Skeletal muscle cell (primary cell): ENCODE data around the gene ACOT12.
"Not testable (repeated sequence)": the region's sequence is repeated elsewhere in the genome, so short reads cannot be mapped to it uniquely, and the experiment has no call there.

ENCODE experiments used
- DNase-seq: peaks from one replicate; pipeline ENCODE4 v3.0.0-alpha.2; 2010; ENCODE audit warnings: low read depth
- H3K4me3 ChIP-seq: 2 replicates; pipeline ENCODE4 v1.5.1; 2011; ENCODE audit warnings: low read depth, mild to moderate bottlenecking, control low read depth, low read length, moderate library complexity

The ACOT12 gene

GRCh38 chr5:81393783-81394718 is at the start of gene ACOT12:
TSS of gene ACOT12 (minus strand) at chr5:81394134. CDS start at chr5:81394114, 20 bp downstream.
- no peak for DNase-seq
- peak within 1 kb of the TSS; percentile 44 for H3K4me3 ChIP-seq

- no peak for DNase-seq
- no peak overlapping the region for H3K4me3 ChIP-seq
Measured at GRCh38 chr5:81435023-81435422, 41.1 kb upstream of the ACOT12 start.

- no peak overlapping the region for H3K4me3 ChIP-seq
- DNase-seq, result no peak
Measured at GRCh38 chr5:81429985-81430384, 36.1 kb upstream of the ACOT12 start.

GRCh38 chr5:81429363-81429762 is 35.4 kb upstream of the ACOT12 start:
- DNase-seq, result no peak
- no peak overlapping the region for H3K4me3 ChIP-seq

- DNase-seq, result no peak
- H3K4me3 ChIP-seq, result no peak overlapping the region
Measured at GRCh38 chr5:81428861-81429260, 34.9 kb upstream of the ACOT12 start.

GRCh38 chr5:81428446-81428845 is 34.5 kb upstream of the ACOT12 start:
- no peak for DNase-seq
- H3K4me3 ChIP-seq, result no peak overlapping the region

GRCh38 chr5:81427566-81427965 is 33.6 kb upstream of the ACOT12 start:
- no peak overlapping the region for H3K4me3 ChIP-seq
- no peak for DNase-seq

- H3K4me3 ChIP-seq, result no peak overlapping the region
- no peak for DNase-seq
Measured at GRCh38 chr5:81426359-81427030, 32.6 kb upstream of the ACOT12 start.

- H3K4me3 ChIP-seq, result no peak overlapping the region
- peak; percentile 10 for DNase-seq
Measured at GRCh38 chr5:81425569-81425968, 31.6 kb upstream of the ACOT12 start.

- no peak overlapping the region for H3K4me3 ChIP-seq
- peak; percentile 15 for DNase-seq
Measured at GRCh38 chr5:81424728-81425127, 30.8 kb upstream of the ACOT12 start.

- no peak overlapping the region for H3K4me3 ChIP-seq
- peak; percentile 75 for DNase-seq
Measured at GRCh38 chr5:81422671-81423070, 28.7 kb upstream of the ACOT12 start.

GRCh38 chr5:81420039-81420667 is 26.2 kb upstream of the ACOT12 start:
- H3K4me3 ChIP-seq, result no peak overlapping the region
- DNase-seq, result peak; percentile 73

- DNase-seq, result no peak
Measured at GRCh38 chr5:81418606-81419005, 24.7 kb upstream of the ACOT12 start.

GRCh38 chr5:81417052-81417451 is 23.1 kb upstream of the ACOT12 start:
- no peak for DNase-seq
- no peak overlapping the region for H3K4me3 ChIP-seq

More at GRCh38 chr5:81418606-81419005, 24.7 kb upstream of the ACOT12 start:
- no peak overlapping the region for H3K4me3 ChIP-seq

- DNase-seq, result no peak
- no peak overlapping the region for H3K4me3 ChIP-seq
Measured at GRCh38 chr5:81409896-81410295, 16.0 kb upstream of the ACOT12 start.

GRCh38 chr5:81409361-81409760 is 15.4 kb upstream of the ACOT12 start:
- no peak overlapping the region for H3K4me3 ChIP-seq
- no peak for DNase-seq

GRCh38 chr5:81408496-81408895 is 14.6 kb upstream of the ACOT12 start:
- DNase-seq, result no peak
- no peak overlapping the region for H3K4me3 ChIP-seq

- H3K4me3 ChIP-seq, DNase-seq: not testable (repeated sequence)
Measured at GRCh38 chr5:81407811-81408210, 13.9 kb upstream of the ACOT12 start.

GRCh38 chr5:81405126-81405891 is 11.4 kb upstream of the ACOT12 start:
- no peak overlapping the region for H3K4me3 ChIP-seq
- DNase-seq, result no peak
